GM21825 (cell line): ENCODE data around the gene RNF223.
"Not testable (repeated sequence)": the region's sequence is repeated elsewhere in the genome, so short reads cannot be mapped to it uniquely, and the experiment has no call there.

ENCODE experiments used
- ATAC-seq: cut with Tn5 transposase; IDR thresholded peaks from one replicate; pipeline ENCODE4 v1.9.1; 2021; ENCODE audit warnings: mild to moderate bottlenecking, moderate library complexity; ENCODE audit not compliant: unreplicated experiment

Gene RNF223

GRCh38 chr1:1110561-1110971 lies 36.5 kb upstream of the RNF223 start:
- no peak for ATAC-seq

- no peak for ATAC-seq
These were observed 35.6 kb upstream of the RNF223 start for GRCh38 chr1:1109743-1110142.

- no peak for ATAC-seq
These were observed 32.6 kb upstream of the RNF223 start for GRCh38 chr1:1106510-1107221.

- ATAC-seq: not testable (repeated sequence)
These were observed 30.0 kb upstream of the RNF223 start for GRCh38 chr1:1104152-1104551.

GRCh38 chr1:1101503-1101902 lies 27.4 kb upstream of the RNF223 start:
- ATAC-seq: no peak

GRCh38 chr1:1100296-1100695 lies 26.2 kb upstream of the RNF223 start:
- no peak for ATAC-seq

- no peak for ATAC-seq
These were observed 25.5 kb upstream of the RNF223 start for GRCh38 chr1:1099506-1100183.

GRCh38 chr1:1098681-1099421 lies 24.7 kb upstream of the RNF223 start:
- no peak for ATAC-seq

- not testable (repeated sequence) for ATAC-seq
These were observed 22.0 kb upstream of the RNF223 start for GRCh38 chr1:1096136-1096535.

- no peak for ATAC-seq
These were observed 20.9 kb upstream of the RNF223 start for GRCh38 chr1:1094981-1095380.

GRCh38 chr1:1093610-1093943 lies 19.5 kb upstream of the RNF223 start:
- ATAC-seq: no peak

- ATAC-seq: no peak
These were observed 18.9 kb upstream of the RNF223 start for GRCh38 chr1:1092894-1093609.

- no peak for ATAC-seq
These were observed 18.2 kb upstream of the RNF223 start for GRCh38 chr1:1092149-1092855.

GRCh38 chr1:1091344-1092148 lies 17.4 kb upstream of the RNF223 start:
- ATAC-seq: no peak

- no peak for ATAC-seq
These were observed 16.6 kb upstream of the RNF223 start for GRCh38 chr1:1090424-1091343.

- ATAC-seq: no peak
These were observed 15.8 kb upstream of the RNF223 start for GRCh38 chr1:1089731-1090423.

- no peak for ATAC-seq
These were observed 14.9 kb upstream of the RNF223 start for GRCh38 chr1:1088801-1089680.
